ENCODE results near the gene GABPB2.
A peak's percentile ranks its signal among the peaks of the same experiment; 100 is the strongest.

Gene GABPB2

GRCh38 chr1:151131701-151132334, 61.3 kb downstream of the GABPB2 start:
- H3K4me1 Mint-ChIP-seq = peaks cover 23% of the 10 kb centered on the region
- no peaks in the 10 kb centered on the region for H3K36me3 Mint-ChIP-seq
- H3K27ac Mint-ChIP-seq = peak overlapping the region; percentile 58
- no peaks in the 10 kb centered on the region for H3K9me3 Mint-ChIP-seq
- DNase-seq = no peak
- CTCF ChIA-PET = interaction anchor here (0.9 to 1.0 kb wide), 2 partner anchors 23 to 32 kb away, joined by 3 to 6 read pairs; no protein-coding TSS in a partner anchor
- peaks cover 39% of the 10 kb centered on the region for H3K27me3 Mint-ChIP-seq
- H3K4me3 Mint-ChIP-seq = peak overlapping the region; percentile 59

GRCh38 chr1:151132335-151133017, 61.9 kb downstream of the GABPB2 start:
- Mint-ChIP-seq H3K27ac (no peak overlapping the region), H3K36me3 (no peaks in the 10 kb centered on the region), H3K4me3 (no peak overlapping the region), H3K9me3 (no peaks in the 10 kb centered on the region), H3K27me3 (peaks cover 39% of the 10 kb centered on the region), H3K4me1 (peaks cover 23% of the 10 kb centered on the region)
- CTCF ChIA-PET = no interaction called here
- no peak for DNase-seq

GRCh38 chr1:151133018-151133806, 62.7 kb downstream of the GABPB2 start:
- Mint-ChIP-seq H3K27me3 (peaks cover 43% of the 10 kb centered on the region), H3K4me3 (no peak overlapping the region), H3K9me3 (no peaks in the 10 kb centered on the region), H3K4me1 (peaks cover 23% of the 10 kb centered on the region), H3K27ac (no peak overlapping the region), H3K36me3 (no peaks in the 10 kb centered on the region)
- DNase-seq = no peak
- CTCF ChIA-PET = no interaction called here

GRCh38 chr1:151134396-151134795, 63.8 kb downstream of the GABPB2 start:
- DNase-seq = no peak
- no peak overlapping the region for H3K27ac Mint-ChIP-seq
- H3K4me1 Mint-ChIP-seq = peaks cover 23% of the 10 kb centered on the region
- H3K9me3 Mint-ChIP-seq = no peaks in the 10 kb centered on the region
- H3K27me3 Mint-ChIP-seq = peaks cover 55% of the 10 kb centered on the region
- no peaks in the 10 kb centered on the region for H3K36me3 Mint-ChIP-seq
- H3K4me3 Mint-ChIP-seq = no peak overlapping the region
- CTCF ChIA-PET = interaction anchor here (0.6 to 1.4 kb wide), 3 partner anchors 21 to 300 kb away, joined by 3 to 5 read pairs (median 3); partner anchors contain the start of gene TNFAIP8L2

- H3K4me1 Mint-ChIP-seq = peaks cover 23% of the 10 kb centered on the region
- no peak for DNase-seq
- H3K36me3 Mint-ChIP-seq = no peaks in the 10 kb centered on the region
- H3K9me3 Mint-ChIP-seq = no peaks in the 10 kb centered on the region
- CTCF ChIA-PET = interaction anchor here (0.8 to 1.4 kb wide), 4 partner anchors 17 to 74 kb away, joined by 3 to 5 read pairs (median 3); partner anchors contain the start of gene TNFAIP8L2
- no peak overlapping the region for H3K4me3 Mint-ChIP-seq
- H3K27me3 Mint-ChIP-seq = peaks cover 61% of the 10 kb centered on the region
- no peak overlapping the region for H3K27ac Mint-ChIP-seq
Measured at GRCh38 chr1:151134991-151135390, 64.4 kb downstream of the GABPB2 start.

- Mint-ChIP-seq H3K27ac (no peak overlapping the region), H3K9me3 (no peaks in the 10 kb centered on the region)
Measured at GRCh38 chr1:151135433-151136385, 65.1 kb downstream of the GABPB2 start.

GRCh38 chr1:151137789-151138188, 67.2 kb downstream of the GABPB2 start:
- no peak for DNase-seq
- Mint-ChIP-seq H3K4me3 (no peak overlapping the region), H3K27me3 (peaks cover 53% of the 10 kb centered on the region), H3K9me3 (no peaks in the 10 kb centered on the region), H3K27ac (no peak overlapping the region), H3K4me1 (peaks cover 6% of the 10 kb centered on the region), H3K36me3 (no peaks in the 10 kb centered on the region)
- CTCF ChIA-PET = no interaction called here

More at GRCh38 chr1:151135433-151136385, 65.1 kb downstream of the GABPB2 start:
- H3K4me1 Mint-ChIP-seq = peaks cover 20% of the 10 kb centered on the region
- CTCF ChIA-PET = interaction anchor here (0.6 to 1.4 kb wide), 5 partner anchors 16 to 75 kb away, joined by 3 to 5 read pairs (median 3); partner anchors contain the start of gene TNFAIP8L2
- no peak for DNase-seq
- no peaks in the 10 kb centered on the region for H3K36me3 Mint-ChIP-seq
- H3K27me3 Mint-ChIP-seq = peaks cover 61% of the 10 kb centered on the region
- H3K4me3 Mint-ChIP-seq = no peak overlapping the region

GRCh38 chr1:151142411-151143056, 72.0 kb downstream of the GABPB2 start:
- DNase-seq = no peak
- H3K4me1 Mint-ChIP-seq = peaks cover 22% of the 10 kb centered on the region
- H3K4me3 Mint-ChIP-seq = no peak overlapping the region
- CTCF ChIA-PET = interaction anchor here (0.5 to 2.1 kb wide), 3 partner anchors 28 to 72 kb away, joined by 3 to 8 read pairs (median 4); partner anchors contain the start of gene GABPB2
- H3K9me3 Mint-ChIP-seq = no peaks in the 10 kb centered on the region
- no peaks in the 10 kb centered on the region for H3K36me3 Mint-ChIP-seq
- peaks cover 81% of the 10 kb centered on the region for H3K27me3 Mint-ChIP-seq
- no peak overlapping the region for H3K27ac Mint-ChIP-seq

- H3K36me3 Mint-ChIP-seq = no peaks in the 10 kb centered on the region
- DNase-seq = no peak
- peaks cover 22% of the 10 kb centered on the region for H3K4me1 Mint-ChIP-seq
- H3K27me3 Mint-ChIP-seq = peaks cover 81% of the 10 kb centered on the region
- H3K4me3 Mint-ChIP-seq = no peak overlapping the region
- no peaks in the 10 kb centered on the region for H3K9me3 Mint-ChIP-seq
- no peak overlapping the region for H3K27ac Mint-ChIP-seq
- CTCF ChIA-PET = interaction anchor here (1.0 to 2.1 kb wide), 2 partner anchors 43 to 72 kb away, joined by 3 to 8 read pairs; partner anchors contain the start of gene GABPB2
Measured at GRCh38 chr1:151143057-151143435, 72.5 kb downstream of the GABPB2 start.

- Mint-ChIP-seq H3K36me3 (no peaks in the 10 kb centered on the region), H3K27ac (no peak overlapping the region), H3K9me3 (no peaks in the 10 kb centered on the region), H3K4me3 (no peak overlapping the region), H3K4me1 (peaks cover 22% of the 10 kb centered on the region), H3K27me3 (peaks cover 78% of the 10 kb centered on the region)
- DNase-seq = no peak
- CTCF ChIA-PET = no interaction called here
Measured at GRCh38 chr1:151143986-151144385, 73.4 kb downstream of the GABPB2 start.

- H3K4me3 Mint-ChIP-seq = peak overlapping the region; percentile 43
- CTCF ChIA-PET = interaction anchor here (0.7 to 1.2 kb wide), 2 partner anchors 11 to 26 kb away, joined by 3 to 4 read pairs; no protein-coding TSS in a partner anchor
- H3K9me3 Mint-ChIP-seq = no peaks in the 10 kb centered on the region
- no peak overlapping the region for H3K27ac Mint-ChIP-seq
- no peaks in the 10 kb centered on the region for H3K36me3 Mint-ChIP-seq
- DNase-seq = no peak
- H3K27me3 Mint-ChIP-seq = peaks cover 77% of the 10 kb centered on the region
- peaks cover 22% of the 10 kb centered on the region for H3K4me1 Mint-ChIP-seq
Measured at GRCh38 chr1:151144474-151145303, 74.1 kb downstream of the GABPB2 start.

Data from activated naive CD4-positive, alpha-beta T cell treated with anti-CD3 and anti-CD28 coated beads, Interleukin-2, amount 10 ng/mL, durations not matched to agents 7 days and 5 days (primary cell).